HG03571 (cell line): Measurements from ENCODE around the gene SKIC2.
"Not testable (repeated sequence)": the region's sequence is repeated elsewhere in the genome, so short reads cannot be mapped to it uniquely, and the experiment has no call there.

Experiments used
- ATAC-seq: cut with Tn5 transposase; IDR thresholded peaks from one replicate; pipeline ENCODE4 v1.9.1; 2021; ENCODE audit not compliant: unreplicated experiment

Gene SKIC2

GRCh38 chr6:32003301-32003700, 44.3 kb downstream of the SKIC2 start:
- ATAC-seq = not testable (repeated sequence)

- ATAC-seq = not testable (repeated sequence)
Measured at GRCh38 chr6:32004393-32004792, 45.4 kb downstream of the SKIC2 start.

- not testable (repeated sequence) for ATAC-seq
Measured at GRCh38 chr6:32004864-32005537, 46.0 kb downstream of the SKIC2 start.

- not testable (repeated sequence) for ATAC-seq
Measured at GRCh38 chr6:32005538-32005880, 46.5 kb downstream of the SKIC2 start.

- not testable (repeated sequence) for ATAC-seq
Measured at GRCh38 chr6:32005991-32006529, 47.1 kb downstream of the SKIC2 start.

GRCh38 chr6:32007086-32007485, 48.1 kb downstream of the SKIC2 start:
- not testable (repeated sequence) for ATAC-seq

- ATAC-seq = not testable (repeated sequence)
Measured at GRCh38 chr6:32008037-32008436, 49.1 kb downstream of the SKIC2 start.

GRCh38 chr6:32008616-32009015, 49.6 kb downstream of the SKIC2 start:
- not testable (repeated sequence) for ATAC-seq

GRCh38 chr6:32009537-32009936, 50.6 kb downstream of the SKIC2 start:
- not testable (repeated sequence) for ATAC-seq

- ATAC-seq = not testable (repeated sequence)
Measured at GRCh38 chr6:32010856-32011530, 52.0 kb downstream of the SKIC2 start.

GRCh38 chr6:32012941-32013617, 54.1 kb downstream of the SKIC2 start:
- not testable (repeated sequence) for ATAC-seq

GRCh38 chr6:32013738-32014137, 54.8 kb downstream of the SKIC2 start:
- not testable (repeated sequence) for ATAC-seq

- ATAC-seq = not testable (repeated sequence)
Measured at GRCh38 chr6:32014547-32014946, 55.6 kb downstream of the SKIC2 start, which contains the start of gene C4B. Gene C4B (plus strand): TSS chr6:32014795. CDS start chr6:32014846, 51 bp downstream.
